Measurements from ENCODE around the gene CEMIP. TPM values are rescaled to one million over a fixed set of nuclear protein-coding genes. Genes with fewer than 3 reads are reported as not detected.

The CEMIP gene
- total RNA-seq, 6 donors from 2014 or later = 0.59 to 38.8 (median 5.7) TPM

GRCh38 chr15:80836223-80836622, 57.1 kb downstream of the CEMIP start:
- peaks cover 0 to 10% (median 4%) of the 10 kb centered on the region in 4 donors for H3K4me1 ChIP-seq
- 88% methylated on average over 9 of the region's 9 CpGs for WGBS, 2 donors
- no peaks in the 10 kb centered on the region for H3K27me3 ChIP-seq
- no peak overlapping the region for H3K27ac ChIP-seq
- no peaks in the 10 kb centered on the region for H3K36me3 ChIP-seq
- DNase-seq (no peak), ATAC-seq (ENCODE audit: low FRiP score in 2 of 2) (no peak)
- no peak overlapping the region for H3K4me3 ChIP-seq
- H3K9me3 ChIP-seq = no peaks in the 10 kb centered on the region
- TF ChIP-seq POLR2A (IDR thresholded peaks at IDR 0.05) = no peak
- TF ChIP-seq EP300 (IDR thresholded peaks at IDR 0.05) = no peak
- no peak for TF ChIP-seq POLR2AphosphoS5 (IDR thresholded peaks at IDR 0.05)

- no peak for DNase-seq
- ATAC-seq (ENCODE audit: low FRiP score in 2 of 2) = no peak
- Histone ChIP-seq H3K36me3 (no peaks in the 10 kb centered on the region), H3K4me1 (peaks cover 0 to 10% (median 4%) of the 10 kb centered on the region in 4 donors), H3K9me3 (no peaks in the 10 kb centered on the region), H3K27me3 (no peaks in the 10 kb centered on the region), H3K27ac (no peak overlapping the region), H3K4me3 (no peak overlapping the region)
- WGBS, 2 donors = 86 to 92% methylated on average over 3 of the region's 3 CpGs
- TF ChIP-seq EP300 (IDR thresholded peaks at IDR 0.05) = no peak
Observed at GRCh38 chr15:80837006-80837405, 57.8 kb downstream of the CEMIP start.

- DNase-seq = no peak
- ATAC-seq (ENCODE audit: low FRiP score in 2 of 2) = no peak
- Histone ChIP-seq H3K36me3 (no peaks in the 10 kb centered on the region), H3K9me3 (no peaks in the 10 kb centered on the region), H3K4me3 (no peak overlapping the region), H3K27me3 (no peaks in the 10 kb centered on the region), H3K27ac (no peak overlapping the region), H3K4me1 (peaks cover 0 to 10% (median 4%) of the 10 kb centered on the region in 4 donors)
- no peak for TF ChIP-seq CTCF (IDR thresholded peaks at IDR 0.05)
- no peak for TF ChIP-seq POLR2A (IDR thresholded peaks at IDR 0.05)
- no peak for TF ChIP-seq POLR2AphosphoS5 (IDR thresholded peaks at IDR 0.05)
- TF ChIP-seq EP300 (IDR thresholded peaks at IDR 0.05) = no peak
- WGBS, 2 donors = 81 to 85% methylated on average over 10 to 11 of the region's 11 CpGs
Observed at GRCh38 chr15:80838012-80838411, 58.8 kb downstream of the CEMIP start.

- no peak overlapping the region for H3K4me3 ChIP-seq
- H3K9me3 ChIP-seq = no peaks in the 10 kb centered on the region
- DNase-seq (no peak), ATAC-seq (ENCODE audit: low FRiP score in 2 of 2) (no peak)
- WGBS, 2 donors = 78 to 80% methylated on average over 6 to 7 of the region's 7 CpGs
- TF ChIP-seq POLR2A (IDR thresholded peaks at IDR 0.05) (no peak), POLR2AphosphoS5 (IDR thresholded peaks at IDR 0.05) (no peak), EP300 (IDR thresholded peaks at IDR 0.05) (no peak)
- no peaks in the 10 kb centered on the region for H3K27me3 ChIP-seq
- H3K4me1 ChIP-seq = peaks cover 0 to 10% (median 4%) of the 10 kb centered on the region in 4 donors
- H3K36me3 ChIP-seq = no peaks in the 10 kb centered on the region
- H3K27ac ChIP-seq = no peak overlapping the region
Observed at GRCh38 chr15:80838666-80839065, 59.5 kb downstream of the CEMIP start.

- ATAC-seq (ENCODE audit: low FRiP score in 2 of 2) = no peak
- no peaks in the 10 kb centered on the region for H3K36me3 ChIP-seq
- H3K27me3 ChIP-seq = no peaks in the 10 kb centered on the region
- no peaks in the 10 kb centered on the region for H3K9me3 ChIP-seq
- 86 to 87% methylated on average over 3 of the region's 3 CpGs for WGBS, 2 donors
- no peak overlapping the region for H3K27ac ChIP-seq
- peaks cover 0 to 10% (median 4%) of the 10 kb centered on the region in 4 donors for H3K4me1 ChIP-seq
- TF ChIP-seq EP300 (IDR thresholded peaks at IDR 0.05) (no peak), POLR2AphosphoS5 (IDR thresholded peaks at IDR 0.05) (no peak), CTCF (IDR thresholded peaks at IDR 0.05) (no peak), POLR2A (IDR thresholded peaks at IDR 0.05) (no peak)
- no peak for DNase-seq
- H3K4me3 ChIP-seq = no peak overlapping the region
Observed at GRCh38 chr15:80839764-80840130, 60.6 kb downstream of the CEMIP start.

- 72 to 82% methylated on average over 4 to 21 of the region's 22 CpGs for WGBS, 2 donors
- peak in 1 of 2 donors; percentile 66 for DNase-seq
- ATAC-seq (ENCODE audit: low FRiP score in 2 of 2) = no peak
Observed at GRCh38 chr15:80840182-80841130, 61.3 kb downstream of the CEMIP start.

More at GRCh38 chr15:80840182-80841130, 61.3 kb downstream of the CEMIP start:
- TF ChIP-seq POLR2AphosphoS5 (IDR thresholded peaks at IDR 0.05) = no peak
- no peak for TF ChIP-seq CTCF (IDR thresholded peaks at IDR 0.05)
- TF ChIP-seq POLR2A (IDR thresholded peaks at IDR 0.05) = no peak
- no peak for TF ChIP-seq EP300 (IDR thresholded peaks at IDR 0.05)
- Histone ChIP-seq H3K9me3 (no peaks in the 10 kb centered on the region), H3K4me1 (peaks cover 0 to 10% (median 4%) of the 10 kb centered on the region in 4 donors), H3K27me3 (no peaks in the 10 kb centered on the region), H3K4me3 (no peak overlapping the region), H3K36me3 (no peaks in the 10 kb centered on the region), H3K27ac (no peak overlapping the region)
